H9 (cell line): ENCODE measurements around the gene MTHFD1L. TPM values are rescaled to one million over a fixed set of nuclear protein-coding genes. Genes with fewer than 3 reads are reported as not detected.

ENCODE experiments used
- DNase-seq: peaks from one replicate; pipeline ENCODE4 v3.0.0-alpha.2; 2017
- H2AFZ ChIP-seq: one replicate; pipeline ENCODE4 v1.6.1; 2013; ENCODE audit warnings: mild to moderate bottlenecking, low read length, control low read depth, moderate library complexity
- H2AK5ac ChIP-seq: 2 replicates; pipeline ENCODE4 v1.6.1; 2013; ENCODE audit warnings: low read length, control low read depth, mixed read lengths; ENCODE audit not compliant: insufficient read length
- H2BK120ac ChIP-seq: one replicate; pipeline ENCODE4 v1.6.1; 2013; ENCODE audit warnings: low read depth, mild to moderate bottlenecking, low read length, control low read depth, inconsistent platforms; ENCODE audit not compliant: poor library complexity, severe bottlenecking
- H2BK12ac ChIP-seq: 2 replicates; pipeline ENCODE4 v1.6.1; 2013; ENCODE audit warnings: low read length, control low read depth, mixed read lengths, low read depth; ENCODE audit not compliant: insufficient read length
- H2BK15ac ChIP-seq: 2 replicates; pipeline ENCODE4 v1.6.1; 2013; ENCODE audit warnings: low read depth, low read length, control low read depth
- H2BK20ac ChIP-seq: one replicate; pipeline ENCODE4 v1.6.1; 2013; ENCODE audit warnings: low read depth, mild to moderate bottlenecking, low read length, control low read depth, inconsistent platforms; ENCODE audit not compliant: poor library complexity, severe bottlenecking
- H2BK5ac ChIP-seq: 2 replicates; pipeline ENCODE4 v1.6.1; 2013; ENCODE audit warnings: low read length, control low read depth, mixed read lengths; ENCODE audit not compliant: insufficient read length
- H3K14ac ChIP-seq: 2 replicates; pipeline ENCODE4 v1.6.1; 2013; ENCODE audit warnings: low read length, control low read depth; ENCODE audit not compliant: insufficient read depth
- H3K18ac ChIP-seq: 2 replicates; pipeline ENCODE4 v1.6.1; 2013; ENCODE audit warnings: low read depth, mild to moderate bottlenecking, mixed read lengths, low read length, control low read depth; ENCODE audit not compliant: insufficient read length
- H3K23ac ChIP-seq: 2 replicates; pipeline ENCODE4 v1.6.1; 2013; ENCODE audit warnings: low read length, control low read depth, mixed read lengths, low read depth; ENCODE audit not compliant: insufficient read length
- H3K23me2 ChIP-seq: 2 replicates; pipeline ENCODE4 v1.6.1; 2013; ENCODE audit warnings: low read depth, mild to moderate bottlenecking, mixed read lengths, low read length, control low read depth; ENCODE audit not compliant: insufficient read length, poor library complexity, severe bottlenecking
- H3K27ac ChIP-seq: 2 replicates; pipeline ENCODE4 v1.5.1; 2013; ENCODE audit warnings: low read length, control low read depth, mixed read lengths, low read depth; ENCODE audit not compliant: insufficient read length
- H3K27me3 ChIP-seq: 2 replicates; pipeline ENCODE4 v1.6.1; 2013; ENCODE audit warnings: low read length, control low read depth, inconsistent platforms; ENCODE audit not compliant: insufficient read depth
- H3K4ac ChIP-seq: 2 replicates; pipeline ENCODE4 v1.6.1; 2013; ENCODE audit warnings: low read depth, mild to moderate bottlenecking, control low read depth, inconsistent platforms, low read length, moderate library complexity
- H3K4me1 ChIP-seq: 2 replicates; pipeline ENCODE4 v1.6.1; 2013; ENCODE audit warnings: low read length, control low read depth, inconsistent platforms; ENCODE audit not compliant: insufficient read depth
- H3K4me2 ChIP-seq: 2 replicates; pipeline ENCODE4 v1.6.1; 2013; ENCODE audit warnings: low read length, control low read depth, mixed read lengths; ENCODE audit not compliant: insufficient read length, insufficient read depth
- H3K56ac ChIP-seq: 2 replicates; pipeline ENCODE4 v1.6.1; 2013; ENCODE audit warnings: low read depth, mild to moderate bottlenecking, mixed read lengths, low read length, control low read depth; ENCODE audit not compliant: insufficient read length
- H3K79me1 ChIP-seq: 2 replicates; pipeline ENCODE4 v1.6.1; 2013; ENCODE audit warnings: low read depth, mild to moderate bottlenecking, moderate library complexity, low read length, control low read depth, inconsistent platforms; ENCODE audit not compliant: insufficient read depth, poor library complexity, severe bottlenecking
- H3K79me2 ChIP-seq: 2 replicates; pipeline ENCODE4 v1.6.1; 2013; ENCODE audit warnings: low read length, control low read depth, inconsistent platforms; ENCODE audit not compliant: insufficient read depth
- H3K9ac ChIP-seq: 2 replicates; pipeline ENCODE4 v1.6.1; 2013; ENCODE audit warnings: low read length, control low read depth, mixed read lengths; ENCODE audit not compliant: insufficient read length; ENCODE audit errors: extremely low read depth
- H3K9me3 ChIP-seq: one replicate; pipeline ENCODE4 v1.6.1; 2013; ENCODE audit warnings: low read depth, low read length, inconsistent platforms; ENCODE audit not compliant: control insufficient read depth
- H3T11ph ChIP-seq: one replicate; pipeline ENCODE4 v1.6.1; 2013; ENCODE audit warnings: mild to moderate bottlenecking, low read length, control low read depth, inconsistent platforms
- H4K20me1 ChIP-seq: one replicate; pipeline ENCODE4 v1.6.1; 2013; ENCODE audit not compliant: control insufficient read depth, insufficient read length, insufficient read depth
- H4K5ac ChIP-seq: 2 replicates; pipeline ENCODE4 v1.6.1; 2013; ENCODE audit warnings: low read depth, mild to moderate bottlenecking, mixed read lengths, low read length, control low read depth; ENCODE audit not compliant: insufficient read length
- H4K8ac ChIP-seq: replicated peaks from 2 replicates; pipeline ENCODE4 v1.6.1; 2013; ENCODE audit warnings: low read length, control low read depth, mixed read lengths, low read depth; ENCODE audit not compliant: insufficient read length
- H4K91ac ChIP-seq: 2 replicates; pipeline ENCODE4 v1.6.1; 2013; ENCODE audit warnings: low read depth, mild to moderate bottlenecking, moderate library complexity, mixed read lengths, low read length, control low read depth; ENCODE audit not compliant: insufficient read length
- H3K27ac Mint-ChIP-seq, 3 experiments: 2 replicates in 2 of 3; 3 replicates in 1 of 3; pipeline ENCODE4 v1.8.0; 2020 to 2021; ENCODE audit warnings: mixed read lengths in 3 of 3, mild to moderate bottlenecking in 1 of 3, moderate library complexity in 1 of 3
- H3K27me3 Mint-ChIP-seq: 2 replicates; pipeline ENCODE4 v1.8.0; 2021; ENCODE audit warnings: low read depth, mild to moderate bottlenecking, moderate library complexity, mixed read lengths
- H3K36me3 Mint-ChIP-seq, 3 experiments: 2 replicates in 2 of 3; 3 replicates in 1 of 3; pipeline ENCODE4 v1.8.0; 2020 to 2021; ENCODE audit warnings: low read depth in 3 of 3, mixed read lengths in 3 of 3; ENCODE audit not compliant: insufficient read depth in 1 of 3
- H3K4me1 Mint-ChIP-seq, 2 experiments: 2 replicates each; pipeline ENCODE4 v1.8.0; 2020; ENCODE audit warnings: mixed read lengths in 2 of 2
- H3K4me3 Mint-ChIP-seq, 2 experiments: 2 replicates in 1 of 2; 3 replicates in 1 of 2; pipeline ENCODE4 v1.8.0; 2020 to 2021; ENCODE audit warnings: mild to moderate bottlenecking in 2 of 2, mixed read lengths in 2 of 2, moderate library complexity in 1 of 2
- H3K9me3 Mint-ChIP-seq, 2 experiments: 2 replicates in 1 of 2; 3 replicates in 1 of 2; pipeline ENCODE4 v1.8.0; 2020; ENCODE audit warnings: mild to moderate bottlenecking in 2 of 2, mixed read lengths in 2 of 2, moderate library complexity in 1 of 2
- WGBS: extraction: QIAGEN DNeasy Blood & Tissue Kit; methylation state at CpG from one replicate; pipeline ENCODE4 v1.1.7; 2013; ENCODE audit warnings: missing lambda C conversion rate, low lambda C conversion rate, mixed read lengths; ENCODE audit not compliant: insufficient read length; ENCODE audit errors: extremely low coverage; 5-methylcytosine and 5-hydroxymethylcytosine counted together
- total RNA-seq: library from RNA; stranded (reverse); gene quantifications from 2 replicates; pipeline ENCODE4 v1.2.1, GENCODE V29; 2021
- TF ChIP-seq, protein P1 (sequence below): fragments of 200-600 bp; sonication (generic); conservative IDR thresholded peaks from 3 replicates; pipeline ENCODE4 v1.8.0; 2021; ENCODE audit warnings: antibody characterized with exemption, mild to moderate bottlenecking

Gene MTHFD1L
- total RNA-seq, 1 experiment from 2014 or later: 90.2 TPM

DNA sequence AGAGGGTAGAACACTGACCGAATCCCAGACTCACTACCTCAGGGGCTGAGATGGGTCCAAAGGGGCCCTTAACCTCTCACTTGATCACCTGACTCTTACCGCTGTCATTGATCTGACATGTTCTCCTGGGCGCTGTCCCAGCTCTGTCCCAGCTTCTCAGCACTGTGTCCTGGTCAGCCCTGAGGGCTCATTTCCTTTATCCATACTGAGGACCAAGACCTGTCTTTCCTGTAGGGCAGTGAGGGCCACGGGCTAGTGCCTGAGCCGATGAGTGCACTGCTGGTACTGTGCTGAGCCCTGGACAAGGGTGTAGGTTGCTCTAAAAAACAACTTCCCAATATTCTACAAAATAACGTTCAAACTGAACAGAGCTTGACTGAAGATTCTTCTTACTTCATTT lies 131.5 kb downstream of the MTHFD1L start:
- Histone ChIP-seq H3K18ac (no peak overlapping the region), H3K23ac (no peak overlapping the region), H2AK5ac (no peak overlapping the region), H3T11ph (no peak overlapping the region), H2BK20ac (no peak overlapping the region), H3K9me3 (no peaks in the 10 kb centered on the region), H4K91ac (no peak overlapping the region), H3K27me3 (no peaks in the 10 kb centered on the region), H2AFZ (no peak overlapping the region), H3K79me1 (no peaks in the 10 kb centered on the region), H2BK12ac (no peak overlapping the region), H4K20me1 (no peaks in the 10 kb centered on the region), H3K23me2 (no peaks in the 10 kb centered on the region), H3K14ac (no peak overlapping the region), H3K79me2 (no peaks in the 10 kb centered on the region), H2BK5ac (no peak overlapping the region), H2BK120ac (no peak overlapping the region), H4K8ac (no peak overlapping the region), H3K4ac (no peak overlapping the region), H4K5ac (no peak overlapping the region), H3K27ac (no peak overlapping the region), H3K4me1 (no peaks in the 10 kb centered on the region; the same call in 1 of the 2 replicates), H3K4me2 (no peak overlapping the region), H3K9ac (no peak overlapping the region), H3K56ac (no peak overlapping the region), H2BK15ac (no peak overlapping the region)
- H3K27me3 Mint-ChIP-seq: no peaks in the 10 kb centered on the region
- no peak overlapping the region for H3K4me3 Mint-ChIP-seq
- H3K4me1 Mint-ChIP-seq: peaks cover 13 to 19% of the 10 kb centered on the region in 2 experiments
- peak overlapping the region in 1 of 3 experiments; percentile 53; a peak in 1 of 7 replicates for H3K27ac Mint-ChIP-seq
- WGBS: no CpG with 5 or more reads among the region's 6 CpGs
- TF ChIP-seq, protein P1, sequence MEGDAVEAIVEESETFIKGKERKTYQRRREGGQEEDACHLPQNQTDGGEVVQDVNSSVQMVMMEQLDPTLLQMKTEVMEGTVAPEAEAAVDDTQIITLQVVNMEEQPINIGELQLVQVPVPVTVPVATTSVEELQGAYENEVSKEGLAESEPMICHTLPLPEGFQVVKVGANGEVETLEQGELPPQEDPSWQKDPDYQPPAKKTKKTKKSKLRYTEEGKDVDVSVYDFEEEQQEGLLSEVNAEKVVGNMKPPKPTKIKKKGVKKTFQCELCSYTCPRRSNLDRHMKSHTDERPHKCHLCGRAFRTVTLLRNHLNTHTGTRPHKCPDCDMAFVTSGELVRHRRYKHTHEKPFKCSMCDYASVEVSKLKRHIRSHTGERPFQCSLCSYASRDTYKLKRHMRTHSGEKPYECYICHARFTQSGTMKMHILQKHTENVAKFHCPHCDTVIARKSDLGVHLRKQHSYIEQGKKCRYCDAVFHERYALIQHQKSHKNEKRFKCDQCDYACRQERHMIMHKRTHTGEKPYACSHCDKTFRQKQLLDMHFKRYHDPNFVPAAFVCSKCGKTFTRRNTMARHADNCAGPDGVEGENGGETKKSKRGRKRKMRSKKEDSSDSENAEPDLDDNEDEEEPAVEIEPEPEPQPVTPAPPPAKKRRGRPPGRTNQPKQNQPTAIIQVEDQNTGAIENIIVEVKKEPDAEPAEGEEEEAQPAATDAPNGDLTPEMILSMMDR: no peak
- H3K36me3 Mint-ChIP-seq: peaks cover 13 to 46% (median 16%) of the 10 kb centered on the region in 3 experiments; a peak in 6 of 7 replicates
- DNase-seq: no peak
- no peaks in the 10 kb centered on the region for H3K9me3 Mint-ChIP-seq
